ENCODE measurements around the gene PDCD7.
A peak's percentile ranks its signal among the peaks of the same experiment; 100 is the strongest.
"Not testable (repeated sequence)": the region's sequence is repeated elsewhere in the genome, so short reads cannot be mapped to it uniquely, and the experiment has no call there.

PDCD7 gene

DNA sequence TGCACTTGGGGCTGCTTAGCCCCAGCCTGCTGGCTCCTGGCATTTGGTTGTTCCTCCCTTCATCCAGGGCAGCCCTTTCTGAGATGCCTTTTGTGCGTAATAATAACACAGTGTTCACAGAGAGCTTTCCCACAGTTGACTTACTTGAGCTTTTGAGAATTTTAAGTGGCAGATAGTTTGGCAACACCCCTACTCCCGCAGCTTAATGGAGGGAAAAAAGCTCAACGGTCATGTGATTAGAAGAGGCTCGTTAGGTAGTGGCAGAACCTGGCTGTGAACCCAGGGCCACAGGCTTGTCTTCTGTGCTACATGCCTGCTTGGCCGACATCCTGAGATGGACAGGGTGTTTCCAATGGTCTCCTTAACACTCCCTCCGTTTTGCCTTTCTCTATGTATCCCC is 52.3 kb downstream of the PDCD7 start:
- H3K4me1 ChIP-seq (ENCODE audit: control insufficient read depth in 1 of 2, insufficient read depth in 2 of 2, low read length in 2 of 2), result peaks cover 6 to 24% of the 10 kb centered on the region in 2 donors
- H3K27ac ChIP-seq (ENCODE audit: low read length), result no peak overlapping the region

GRCh38 chr15:65079580-65079979 is 54.0 kb downstream of the PDCD7 start:
- Histone ChIP-seq H3K27me3 (ENCODE audit: low read depth, low read length) (no peaks in the 10 kb centered on the region), H3K4me1 (ENCODE audit: control insufficient read depth in 1 of 2, insufficient read depth in 2 of 2, low read length in 2 of 2) (peaks cover 6 to 24% of the 10 kb centered on the region in 2 donors), H3K9me3 (ENCODE audit: control insufficient read depth in 1 of 2, low read length in 2 of 2) (no peaks in the 10 kb centered on the region), H3K36me3 (ENCODE audit: control insufficient read depth in 1 of 2, insufficient read depth in 2 of 2, low read length in 2 of 2) (no peaks in the 10 kb centered on the region), H3K27ac (ENCODE audit: low read length) (no peak overlapping the region), H3K4me3 (ENCODE audit: low read depth in 1 of 2, low read length in 2 of 2) (no peak overlapping the region)

More for the DNA sequence above, 52.3 kb downstream of the PDCD7 start:
- H3K36me3 ChIP-seq (ENCODE audit: control insufficient read depth in 1 of 2, insufficient read depth in 2 of 2, low read length in 2 of 2), result no peaks in the 10 kb centered on the region
- no peaks in the 10 kb centered on the region for H3K9me3 ChIP-seq (ENCODE audit: control insufficient read depth in 1 of 2, low read length in 2 of 2)
- H3K27me3 ChIP-seq (ENCODE audit: low read depth, low read length), result no peaks in the 10 kb centered on the region
- H3K4me3 ChIP-seq (ENCODE audit: low read depth in 1 of 2, low read length in 2 of 2), result no peak overlapping the region

DNA sequence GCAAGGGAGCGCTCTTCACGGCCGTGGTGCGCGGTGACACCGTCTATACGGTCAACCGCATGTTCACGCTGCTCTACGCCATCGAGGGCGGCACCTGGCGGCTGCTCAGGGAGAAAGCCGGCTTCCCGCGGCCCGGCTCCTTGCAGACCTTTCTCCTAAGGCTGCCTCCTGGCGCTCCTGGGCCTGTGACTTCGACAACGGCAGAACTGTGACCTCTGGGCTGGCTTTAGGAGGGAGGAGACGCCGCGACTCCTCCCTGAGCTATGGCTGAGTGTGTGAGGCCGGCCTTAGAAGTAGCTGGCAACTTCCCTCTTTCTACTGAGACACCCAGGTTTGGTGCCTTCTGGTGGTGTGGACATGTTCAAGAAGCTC is 55.6 kb downstream of the PDCD7 start:
- Histone ChIP-seq H3K36me3 (ENCODE audit: control insufficient read depth in 1 of 2, insufficient read depth in 2 of 2, low read length in 2 of 2) (no peaks in the 10 kb centered on the region), H3K27ac (ENCODE audit: low read length) (no peak overlapping the region), H3K4me1 (ENCODE audit: control insufficient read depth in 1 of 2, insufficient read depth in 2 of 2, low read length in 2 of 2) (peaks cover 5 to 16% of the 10 kb centered on the region in 2 donors), H3K9me3 (ENCODE audit: control insufficient read depth in 1 of 2, low read length in 2 of 2) (no peaks in the 10 kb centered on the region), H3K27me3 (ENCODE audit: low read depth, low read length) (no peaks in the 10 kb centered on the region), H3K4me3 (ENCODE audit: low read depth in 1 of 2, low read length in 2 of 2) (peak overlapping the region in 1 of 2 donors; percentile 18)

DNA sequence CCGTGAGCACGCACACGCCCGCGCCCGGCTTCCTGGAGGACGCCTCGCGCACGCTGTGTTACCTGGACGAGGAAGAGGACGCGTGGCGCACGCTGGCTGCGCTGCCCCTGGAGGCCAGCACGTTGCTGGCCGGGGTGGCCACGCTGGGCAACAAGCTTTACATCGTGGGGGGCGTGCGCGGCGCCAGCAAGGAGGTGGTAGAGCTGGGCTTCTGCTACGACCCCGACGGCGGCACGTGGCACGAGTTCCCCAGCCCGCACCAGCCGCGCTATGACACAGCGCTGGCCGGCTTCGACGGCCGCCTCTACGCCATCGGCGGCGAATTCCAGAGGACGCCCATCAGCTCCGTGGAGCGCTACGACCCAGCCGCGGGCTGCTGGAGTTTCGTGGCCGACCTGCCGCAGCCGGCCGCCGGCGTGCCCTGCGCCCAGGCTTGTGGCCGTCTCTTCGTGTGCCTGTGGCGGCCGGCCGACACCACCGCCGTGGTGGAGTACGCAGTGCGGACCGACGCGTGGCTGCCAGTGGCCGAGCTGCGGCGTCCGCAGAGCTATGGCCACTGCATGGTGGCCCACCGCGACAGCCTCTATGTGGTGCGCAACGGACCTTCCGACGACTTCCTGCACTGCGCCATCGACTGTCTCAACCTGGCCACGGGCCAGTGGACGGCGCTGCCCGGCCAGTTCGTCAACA is 56.2 kb downstream of the PDCD7 start:
- Histone ChIP-seq H3K27me3 (ENCODE audit: low read depth, low read length) (no peaks in the 10 kb centered on the region), H3K4me1 (ENCODE audit: control insufficient read depth in 1 of 2, insufficient read depth in 2 of 2, low read length in 2 of 2) (peaks cover 0 to 11% of the 10 kb centered on the region in 2 donors), H3K27ac (ENCODE audit: low read length) (no peak overlapping the region), H3K4me3 (ENCODE audit: low read depth in 1 of 2, low read length in 2 of 2) (peak overlapping the region in 1 of 2 donors; percentile 18), H3K36me3 (ENCODE audit: control insufficient read depth in 1 of 2, insufficient read depth in 2 of 2, low read length in 2 of 2) (no peaks in the 10 kb centered on the region), H3K9me3 (ENCODE audit: control insufficient read depth in 1 of 2, low read length in 2 of 2) (no peaks in the 10 kb centered on the region)

GRCh38 chr15:65076486-65077290 is 56.9 kb downstream of the PDCD7 start, which contains the start of gene KBTBD13:
Gene KBTBD13, plus strand, starts transcription at chr15:65076746. Its CDS starts 70 bp downstream, at chr15:65076816.
- Histone ChIP-seq H3K9me3 (ENCODE audit: control insufficient read depth in 1 of 2, low read length in 2 of 2) (no peaks in the 10 kb centered on the region), H3K4me3 (ENCODE audit: low read depth in 1 of 2, low read length in 2 of 2) (peak within 1 kb of the TSS in 1 of 2 donors; percentile 18), H3K27ac (ENCODE audit: low read length) (no peak within 1 kb of the TSS), H3K4me1 (ENCODE audit: control insufficient read depth in 1 of 2, insufficient read depth in 2 of 2, low read length in 2 of 2) (peaks cover 4 to 12% of the 10 kb centered on the region in 2 donors), H3K27me3 (ENCODE audit: low read depth, low read length) (no peaks in the 10 kb centered on the region), H3K36me3 (ENCODE audit: control insufficient read depth in 1 of 2, insufficient read depth in 2 of 2, low read length in 2 of 2) (no peaks in the 10 kb centered on the region)

DNA sequence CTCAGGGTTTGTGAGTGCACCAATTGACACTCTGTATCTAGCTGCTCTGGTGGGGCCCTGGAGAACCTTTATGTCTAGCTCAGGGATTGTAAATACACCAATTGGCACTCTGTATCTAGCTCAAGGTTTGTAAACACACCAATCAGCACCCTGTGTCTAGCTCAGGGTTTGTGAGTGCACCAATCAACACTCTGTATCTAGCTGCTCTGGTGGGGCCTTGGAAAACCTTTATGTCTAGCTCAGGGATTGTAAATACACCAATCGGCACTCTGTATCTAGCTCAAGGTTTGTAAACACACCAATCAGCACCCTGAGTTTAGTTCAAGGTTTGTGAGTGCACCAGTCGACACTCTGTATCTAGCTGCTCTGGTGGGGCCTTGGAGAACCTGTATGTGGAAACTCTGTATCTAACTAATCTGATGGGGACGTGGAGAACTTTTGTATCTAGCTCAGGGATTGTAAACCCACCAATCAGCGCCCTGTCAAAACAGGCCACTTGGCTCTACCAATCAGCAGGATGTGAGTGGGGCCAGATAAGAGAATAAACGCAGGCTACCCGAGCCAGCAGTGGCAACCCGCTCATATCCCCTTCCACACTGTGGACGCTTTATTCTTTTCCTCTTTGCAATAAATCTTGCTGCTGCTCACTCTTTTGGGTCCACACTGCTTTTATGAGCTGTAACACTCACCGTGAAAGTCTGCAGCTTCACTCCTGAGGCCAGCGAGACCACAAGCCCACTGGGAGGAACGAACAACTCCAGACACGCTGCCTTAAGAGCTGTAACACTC is 57.8 kb downstream of the PDCD7 start:
- peaks cover 6 to 21% of the 10 kb centered on the region in 2 donors for H3K4me1 ChIP-seq (ENCODE audit: control insufficient read depth in 1 of 2, insufficient read depth in 2 of 2, low read length in 2 of 2)
- not testable (repeated sequence) for H3K4me3 ChIP-seq (ENCODE audit: low read depth in 1 of 2, low read length in 2 of 2); H3K9me3 ChIP-seq (ENCODE audit: control insufficient read depth in 1 of 2, low read length in 2 of 2); H3K27ac ChIP-seq (ENCODE audit: low read length); H3K27me3 ChIP-seq (ENCODE audit: low read depth, low read length); H3K36me3 ChIP-seq (ENCODE audit: control insufficient read depth in 1 of 2, insufficient read depth in 2 of 2, low read length in 2 of 2)

DNA sequence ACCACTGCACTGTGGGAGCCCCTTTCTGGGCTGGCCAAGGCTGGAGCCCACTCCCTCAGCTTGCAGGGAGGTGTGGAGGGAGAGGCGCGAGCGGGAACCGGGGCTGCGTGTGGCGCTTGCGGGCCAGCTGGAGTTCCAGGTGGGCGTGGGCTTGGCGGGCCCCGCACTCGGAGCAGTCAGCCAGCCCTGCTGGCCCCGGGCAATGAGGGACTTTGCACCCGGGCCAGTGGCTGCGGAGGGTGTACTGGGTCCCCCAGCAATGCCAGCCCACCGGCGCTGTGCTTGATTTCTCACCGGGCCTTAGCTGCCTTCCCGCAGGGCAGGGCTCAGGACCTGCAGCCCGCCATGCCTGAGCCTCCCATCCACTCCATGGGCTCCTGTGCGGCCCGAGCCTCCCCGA is 58.7 kb downstream of the PDCD7 start:
- not testable (repeated sequence) for H3K27me3 ChIP-seq (ENCODE audit: low read depth, low read length); H3K9me3 ChIP-seq (ENCODE audit: control insufficient read depth in 1 of 2, low read length in 2 of 2); H3K4me3 ChIP-seq (ENCODE audit: low read depth in 1 of 2, low read length in 2 of 2); H3K36me3 ChIP-seq (ENCODE audit: control insufficient read depth in 1 of 2, insufficient read depth in 2 of 2, low read length in 2 of 2); H3K27ac ChIP-seq (ENCODE audit: low read length)
- H3K4me1 ChIP-seq (ENCODE audit: control insufficient read depth in 1 of 2, insufficient read depth in 2 of 2, low read length in 2 of 2), result peaks cover 6 to 24% of the 10 kb centered on the region in 2 donors

- peaks cover 6 to 29% of the 10 kb centered on the region in 2 donors for H3K4me1 ChIP-seq (ENCODE audit: control insufficient read depth in 1 of 2, insufficient read depth in 2 of 2, low read length in 2 of 2)
- H3K9me3 ChIP-seq (ENCODE audit: control insufficient read depth in 1 of 2, low read length in 2 of 2), result no peaks in the 10 kb centered on the region
- no peaks in the 10 kb centered on the region for H3K36me3 ChIP-seq (ENCODE audit: control insufficient read depth in 1 of 2, insufficient read depth in 2 of 2, low read length in 2 of 2)
- H3K4me3 ChIP-seq (ENCODE audit: low read depth in 1 of 2, low read length in 2 of 2), result no peak overlapping the region
- no peak overlapping the region for H3K27ac ChIP-seq (ENCODE audit: low read length)
- H3K27me3 ChIP-seq (ENCODE audit: low read depth, low read length), result peaks cover 8% of the 10 kb centered on the region
Observed at GRCh38 chr15:65072617-65073016, 61.0 kb downstream of the PDCD7 start.

DNA sequence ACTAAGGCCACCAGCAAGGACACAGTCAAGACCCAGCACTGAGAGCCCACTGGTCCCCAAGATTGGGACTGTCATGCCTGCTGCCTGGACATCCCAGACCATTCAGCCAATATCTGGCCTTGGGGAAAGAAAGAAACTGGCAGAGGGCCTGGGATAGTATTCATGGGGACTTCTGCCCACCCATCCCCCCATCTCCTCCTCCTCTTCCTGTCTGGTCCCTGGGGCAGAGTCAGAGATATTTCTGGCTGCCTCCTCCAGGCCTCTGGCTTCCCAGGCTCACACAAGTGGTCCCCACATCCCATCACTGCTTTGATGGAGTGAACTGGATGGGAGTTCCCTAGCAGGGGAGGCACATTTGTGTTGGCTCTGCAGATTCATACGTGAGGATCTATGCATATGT is 61.6 kb downstream of the PDCD7 start:
- no peak overlapping the region for H3K4me3 ChIP-seq (ENCODE audit: low read depth in 1 of 2, low read length in 2 of 2)
- peaks cover 6 to 29% of the 10 kb centered on the region in 2 donors for H3K4me1 ChIP-seq (ENCODE audit: control insufficient read depth in 1 of 2, insufficient read depth in 2 of 2, low read length in 2 of 2)
- peaks cover 14% of the 10 kb centered on the region for H3K27me3 ChIP-seq (ENCODE audit: low read depth, low read length)
- H3K9me3 ChIP-seq (ENCODE audit: control insufficient read depth in 1 of 2, low read length in 2 of 2), result no peaks in the 10 kb centered on the region
- no peak overlapping the region for H3K27ac ChIP-seq (ENCODE audit: low read length)
- no peaks in the 10 kb centered on the region for H3K36me3 ChIP-seq (ENCODE audit: control insufficient read depth in 1 of 2, insufficient read depth in 2 of 2, low read length in 2 of 2)

GRCh38 chr15:65071381-65071811 is 62.2 kb downstream of the PDCD7 start:
- H3K36me3 ChIP-seq (ENCODE audit: control insufficient read depth in 1 of 2, insufficient read depth in 2 of 2, low read length in 2 of 2), result no peaks in the 10 kb centered on the region
- H3K27me3 ChIP-seq (ENCODE audit: low read depth, low read length), result peaks cover 16% of the 10 kb centered on the region
- peaks cover 6 to 23% of the 10 kb centered on the region in 2 donors for H3K4me1 ChIP-seq (ENCODE audit: control insufficient read depth in 1 of 2, insufficient read depth in 2 of 2, low read length in 2 of 2)
- H3K9me3 ChIP-seq (ENCODE audit: control insufficient read depth in 1 of 2, low read length in 2 of 2), result no peaks in the 10 kb centered on the region
- H3K4me3 ChIP-seq (ENCODE audit: low read depth in 1 of 2, low read length in 2 of 2), result no peak overlapping the region
- no peak overlapping the region for H3K27ac ChIP-seq (ENCODE audit: low read length)
